Measurements from ENCODE around the gene HSBP1. TPM values are rescaled to one million over a fixed set of nuclear protein-coding genes. Genes with fewer than 3 reads are reported as not detected.

HSBP1 gene
- total and polyA plus RNA-seq, 2 donors from 2014 or later, result 110 to 192 TPM

DNA sequence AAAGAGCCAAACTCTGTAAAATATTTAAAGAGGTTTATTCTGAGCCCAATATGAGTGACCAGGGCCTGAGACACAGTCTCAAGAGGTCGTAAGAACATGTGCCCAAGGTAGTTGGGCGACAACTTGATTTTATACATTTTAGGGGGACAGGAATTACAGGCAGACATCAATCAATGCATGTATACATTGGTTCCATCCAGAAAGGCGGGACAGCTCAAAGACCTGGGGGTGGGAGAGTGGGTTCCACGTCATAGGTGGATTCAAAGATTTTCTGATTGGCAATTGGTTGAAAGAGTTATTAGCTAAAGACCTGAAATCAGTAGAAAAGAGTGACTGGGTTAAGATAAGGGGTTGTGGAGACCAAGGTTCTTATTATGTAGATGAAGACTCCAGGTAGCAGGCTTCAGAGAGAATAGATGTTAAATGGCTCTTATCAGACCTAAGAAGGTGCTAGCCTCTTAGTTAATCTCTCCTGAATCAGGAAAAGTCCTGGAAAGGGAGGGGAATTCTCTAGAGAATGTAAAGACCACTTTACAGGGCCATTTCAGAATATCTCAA lies 32.4 kb downstream of the HSBP1 start:
- no peak overlapping the region for H3K27ac ChIP-seq (ENCODE audit: low read depth in 2 of 2, low read length in 2 of 2)
- no peaks in the 10 kb centered on the region for H3K9me3 ChIP-seq (ENCODE audit: control insufficient read depth in 2 of 3, insufficient read depth in 1 of 3, low read length in 3 of 3)
- FAIRE-seq (no peak), DNase-seq (no peak)
- H3K9ac ChIP-seq (ENCODE audit: low read length in 3 of 3), result no peak overlapping the region
- TF ChIP-seq, protein P1, sequence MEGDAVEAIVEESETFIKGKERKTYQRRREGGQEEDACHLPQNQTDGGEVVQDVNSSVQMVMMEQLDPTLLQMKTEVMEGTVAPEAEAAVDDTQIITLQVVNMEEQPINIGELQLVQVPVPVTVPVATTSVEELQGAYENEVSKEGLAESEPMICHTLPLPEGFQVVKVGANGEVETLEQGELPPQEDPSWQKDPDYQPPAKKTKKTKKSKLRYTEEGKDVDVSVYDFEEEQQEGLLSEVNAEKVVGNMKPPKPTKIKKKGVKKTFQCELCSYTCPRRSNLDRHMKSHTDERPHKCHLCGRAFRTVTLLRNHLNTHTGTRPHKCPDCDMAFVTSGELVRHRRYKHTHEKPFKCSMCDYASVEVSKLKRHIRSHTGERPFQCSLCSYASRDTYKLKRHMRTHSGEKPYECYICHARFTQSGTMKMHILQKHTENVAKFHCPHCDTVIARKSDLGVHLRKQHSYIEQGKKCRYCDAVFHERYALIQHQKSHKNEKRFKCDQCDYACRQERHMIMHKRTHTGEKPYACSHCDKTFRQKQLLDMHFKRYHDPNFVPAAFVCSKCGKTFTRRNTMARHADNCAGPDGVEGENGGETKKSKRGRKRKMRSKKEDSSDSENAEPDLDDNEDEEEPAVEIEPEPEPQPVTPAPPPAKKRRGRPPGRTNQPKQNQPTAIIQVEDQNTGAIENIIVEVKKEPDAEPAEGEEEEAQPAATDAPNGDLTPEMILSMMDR (IDR thresholded peaks at IDR 0.05; ENCODE audit: borderline replicate concordance, extremely low read depth, insufficient read depth), result no peak
- intact Hi-C loops (cut with DNase I), result no loop called here
- H3K4me1 ChIP-seq (ENCODE audit: control insufficient read depth in 2 of 3, insufficient read depth in 2 of 3, low read depth in 1 of 3, low read length in 3 of 3), result no peaks in the 10 kb centered on the region
- H3K4me3 ChIP-seq (ENCODE audit: low read length in 3 of 3), result no peak overlapping the region
- no peaks in the 10 kb centered on the region for H3K27me3 ChIP-seq (ENCODE audit: control insufficient read depth, insufficient read depth, low read length)
- no peaks in the 10 kb centered on the region for H3K36me3 ChIP-seq (ENCODE audit: control insufficient read depth in 2 of 3, insufficient read depth in 3 of 3, low read length in 3 of 3)

DNA sequence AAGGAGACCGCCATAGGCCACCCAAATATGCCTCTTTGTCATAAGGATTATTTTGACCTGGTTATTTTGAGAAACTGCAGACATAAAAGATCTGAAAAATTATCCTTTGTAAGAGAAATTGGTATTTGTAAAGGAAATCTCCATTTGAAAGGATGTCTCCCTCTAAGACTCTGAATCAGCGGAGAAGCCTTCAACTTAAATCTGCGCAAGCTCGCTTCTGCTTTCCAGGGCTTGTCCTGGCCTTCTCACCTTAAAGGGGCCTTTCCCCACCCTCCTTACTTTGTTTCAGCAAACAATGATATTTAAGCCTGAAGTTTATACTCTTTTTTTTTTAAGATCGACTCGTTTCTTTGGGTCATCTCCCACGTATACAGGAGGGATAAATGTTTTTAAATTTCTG lies 34.5 kb downstream of the HSBP1 start:
- TF ChIP-seq, protein P1 (IDR thresholded peaks at IDR 0.05; ENCODE audit: borderline replicate concordance, extremely low read depth, insufficient read depth), result no peak
- FAIRE-seq, result no peak
- H3K36me3 ChIP-seq (ENCODE audit: control insufficient read depth in 2 of 3, insufficient read depth in 3 of 3, low read length in 3 of 3), result no peaks in the 10 kb centered on the region

GRCh38 chr16:83842756-83843507 lies 35.2 kb downstream of the HSBP1 start:
- TF ChIP-seq, protein P1 (IDR thresholded peaks at IDR 0.05; ENCODE audit: borderline replicate concordance, extremely low read depth, insufficient read depth), result no peak
- Histone ChIP-seq H3K36me3 (ENCODE audit: control insufficient read depth in 2 of 3, insufficient read depth in 3 of 3, low read length in 3 of 3) (no peaks in the 10 kb centered on the region), H3K4me3 (ENCODE audit: low read length in 3 of 3) (no peak overlapping the region), H3K27me3 (ENCODE audit: control insufficient read depth, insufficient read depth, low read length) (no peaks in the 10 kb centered on the region), H3K4me1 (ENCODE audit: control insufficient read depth in 2 of 3, insufficient read depth in 2 of 3, low read depth in 1 of 3, low read length in 3 of 3) (no peaks in the 10 kb centered on the region), H3K9ac (ENCODE audit: low read length in 3 of 3) (no peak overlapping the region), H3K9me3 (ENCODE audit: control insufficient read depth in 2 of 3, insufficient read depth in 1 of 3, low read length in 3 of 3) (no peaks in the 10 kb centered on the region), H3K27ac (ENCODE audit: low read depth in 2 of 2, low read length in 2 of 2) (no peak overlapping the region)
- DNase-seq (peak in 1 of 5 donors; percentile 15), FAIRE-seq (no peak)
- intact Hi-C loops (cut with DNase I), result no loop called here

More for the DNA sequence above, 34.5 kb downstream of the HSBP1 start:
- no peaks in the 10 kb centered on the region for H3K27me3 ChIP-seq (ENCODE audit: control insufficient read depth, insufficient read depth, low read length)
- DNase-seq, result no peak
- H3K9ac ChIP-seq (ENCODE audit: low read length in 3 of 3), result no peak overlapping the region
- no peak overlapping the region for H3K4me3 ChIP-seq (ENCODE audit: low read length in 3 of 3)
- H3K4me1 ChIP-seq (ENCODE audit: control insufficient read depth in 2 of 3, insufficient read depth in 2 of 3, low read depth in 1 of 3, low read length in 3 of 3), result no peaks in the 10 kb centered on the region
- intact Hi-C loops (cut with DNase I), result no loop called here
- no peaks in the 10 kb centered on the region for H3K9me3 ChIP-seq (ENCODE audit: control insufficient read depth in 2 of 3, insufficient read depth in 1 of 3, low read length in 3 of 3)
- H3K27ac ChIP-seq (ENCODE audit: low read depth in 2 of 2, low read length in 2 of 2), result no peak overlapping the region
